Stimulated activated naive CD8-positive, alpha-beta T cell treated with anti-CD3 and anti-CD28 coated beads, Interleukin-15, amount 100 ng/mL, for 72 hours (primary cell): Measurements from ENCODE around the gene NMBR.
"Not testable (repeated sequence)": the region's sequence is repeated elsewhere in the genome, so short reads cannot be mapped to it uniquely, and the experiment has no call there.

ENCODE experiments used
- ATAC-seq: fragments of 150-1000 bp; cut with Tn5 transposase; 2 replicates; pipeline ENCODE4 v1.10.0; 2021; ENCODE audit warnings: mild to moderate bottlenecking, moderate library complexity
- DNase-seq, 2 donors: peaks; one replicate each; pipeline ENCODE4 v3.0.0; 2021 to 2022
- H3K27ac Mint-ChIP-seq, 2 donors: one replicate each; pipeline ENCODE4 v1.8.0; 2022; ENCODE audit warnings: mild to moderate bottlenecking in 2 of 2, mixed read lengths in 2 of 2, moderate library complexity in 2 of 2
- H3K27me3 Mint-ChIP-seq: one replicate; pipeline ENCODE4 v1.8.0; 2022; ENCODE audit warnings: mixed read lengths
- H3K4me1 Mint-ChIP-seq: one replicate; pipeline ENCODE4 v1.8.0; 2022; ENCODE audit warnings: mild to moderate bottlenecking, mixed read lengths
- H3K4me3 Mint-ChIP-seq, 2 donors: one replicate each; pipeline ENCODE4 v1.8.0; 2022; ENCODE audit warnings: mild to moderate bottlenecking in 2 of 2, mixed read lengths in 2 of 2, moderate library complexity in 1 of 2
- H3K9me3 Mint-ChIP-seq, 2 donors: one replicate each; pipeline ENCODE4 v1.8.0; 2022; ENCODE audit warnings: mixed read lengths in 2 of 2

Gene NMBR

GRCh38 chr6:142167486-142167885 is 20.6 kb upstream of the NMBR start:
- no peak for ATAC-seq
- Mint-ChIP-seq H3K4me3 (no peak overlapping the region), H3K27me3 (no peaks in the 10 kb centered on the region), H3K27ac (no peak overlapping the region), H3K9me3 (no peaks in the 10 kb centered on the region), H3K4me1 (peaks cover 5% of the 10 kb centered on the region)
- DNase-seq: no peak

GRCh38 chr6:142167071-142167470 is 20.1 kb upstream of the NMBR start:
- Mint-ChIP-seq H3K4me1 (peaks cover 5% of the 10 kb centered on the region), H3K27ac (no peak overlapping the region), H3K4me3 (no peak overlapping the region), H3K9me3 (no peaks in the 10 kb centered on the region), H3K27me3 (no peaks in the 10 kb centered on the region)
- ATAC-seq (no peak), DNase-seq (no peak)

GRCh38 chr6:142165227-142165626 is 18.3 kb upstream of the NMBR start:
- no peaks in the 10 kb centered on the region for H3K27me3 Mint-ChIP-seq
- no peak overlapping the region for H3K4me3 Mint-ChIP-seq
- ATAC-seq: no peak
- no peak for DNase-seq
- H3K9me3 Mint-ChIP-seq: no peaks in the 10 kb centered on the region
- H3K27ac Mint-ChIP-seq: no peak overlapping the region
- peaks cover 11% of the 10 kb centered on the region for H3K4me1 Mint-ChIP-seq

GRCh38 chr6:142162780-142163179 is 15.9 kb upstream of the NMBR start:
- ATAC-seq (no peak), DNase-seq (no peak)
- Mint-ChIP-seq H3K4me1 (peaks cover 24% of the 10 kb centered on the region), H3K9me3 (no peaks in the 10 kb centered on the region), H3K4me3 (no peak overlapping the region), H3K27ac (no peak overlapping the region), H3K27me3 (no peaks in the 10 kb centered on the region)

GRCh38 chr6:142156758-142157068 is 9.8 kb upstream of the NMBR start:
- not testable (repeated sequence) for DNase-seq, H3K27ac Mint-ChIP-seq, H3K4me3 Mint-ChIP-seq, H3K27me3 Mint-ChIP-seq, ATAC-seq, H3K9me3 Mint-ChIP-seq
- H3K4me1 Mint-ChIP-seq: peaks cover 46% of the 10 kb centered on the region

GRCh38 chr6:142155895-142156757 is 9.2 kb upstream of the NMBR start:
- Mint-ChIP-seq H3K9me3 (no peaks in the 10 kb centered on the region), H3K4me3 (peak overlapping the region in 1 of 2 donors; percentile 53), H3K4me1 (peaks cover 50% of the 10 kb centered on the region), H3K27me3 (no peaks in the 10 kb centered on the region), H3K27ac (peak overlapping the region in 1 of 2 donors; percentile 72)
- DNase-seq: no peak
- peak; percentile 43 for ATAC-seq

- Mint-ChIP-seq H3K27ac (no peak overlapping the region), H3K9me3 (no peaks in the 10 kb centered on the region), H3K27me3 (no peaks in the 10 kb centered on the region), H3K4me3 (no peak overlapping the region), H3K4me1 (peaks cover 52% of the 10 kb centered on the region)
- DNase-seq (no peak), ATAC-seq (no peak)
These were observed 8.2 kb upstream of the NMBR start for GRCh38 chr6:142155091-142155490.

GRCh38 chr6:142154336-142154735 is 7.4 kb upstream of the NMBR start:
- ATAC-seq (no peak), DNase-seq (no peak)
- H3K4me3 Mint-ChIP-seq: no peak overlapping the region
- no peak overlapping the region for H3K27ac Mint-ChIP-seq
- no peaks in the 10 kb centered on the region for H3K9me3 Mint-ChIP-seq
- H3K4me1 Mint-ChIP-seq: peaks cover 54% of the 10 kb centered on the region
- H3K27me3 Mint-ChIP-seq: no peaks in the 10 kb centered on the region

- H3K9me3 Mint-ChIP-seq: no peaks in the 10 kb centered on the region
- ATAC-seq (peak; percentile 39), DNase-seq (no peak)
- no peaks in the 10 kb centered on the region for H3K27me3 Mint-ChIP-seq
- H3K4me3 Mint-ChIP-seq: peak overlapping the region in 1 of 2 donors; percentile 17
- peak overlapping the region in 1 of 2 donors; percentile 72 for H3K27ac Mint-ChIP-seq
- H3K4me1 Mint-ChIP-seq: peaks cover 60% of the 10 kb centered on the region
These were observed 6.3 kb upstream of the NMBR start for GRCh38 chr6:142153196-142153595.

GRCh38 chr6:142152746-142153145 is 5.8 kb upstream of the NMBR start:
- H3K9me3 Mint-ChIP-seq: no peaks in the 10 kb centered on the region
- H3K4me3 Mint-ChIP-seq: peak overlapping the region in 1 of 2 donors; percentile 17
- H3K27me3 Mint-ChIP-seq: no peaks in the 10 kb centered on the region
- DNase-seq (no peak), ATAC-seq (no peak)
- peak overlapping the region in 1 of 2 donors; percentile 72 for H3K27ac Mint-ChIP-seq
- H3K4me1 Mint-ChIP-seq: peaks cover 63% of the 10 kb centered on the region

- peaks cover 11% of the 10 kb centered on the region for H3K4me1 Mint-ChIP-seq
- H3K27ac Mint-ChIP-seq, ATAC-seq, DNase-seq, H3K9me3 Mint-ChIP-seq, H3K27me3 Mint-ChIP-seq, H3K4me3 Mint-ChIP-seq: not testable (repeated sequence)
These were observed 5.4 kb downstream of the NMBR start for GRCh38 chr6:142141531-142141930.

- Mint-ChIP-seq H3K9me3 (no peaks in the 10 kb centered on the region), H3K4me1 (no peaks in the 10 kb centered on the region), H3K27ac (no peak overlapping the region), H3K4me3 (no peak overlapping the region), H3K27me3 (no peaks in the 10 kb centered on the region)
- ATAC-seq: no peak
- DNase-seq: no peak
These were observed 8.0 kb downstream of the NMBR start for GRCh38 chr6:142138876-142139275.

- Mint-ChIP-seq H3K4me1 (no peaks in the 10 kb centered on the region), H3K4me3 (no peak within 1 kb of the TSS), H3K27ac (no peak within 1 kb of the TSS), H3K27me3 (peaks cover 15% of the 10 kb centered on the region), H3K9me3 (no peaks in the 10 kb centered on the region)
- DNase-seq: no peak
- no peak for ATAC-seq
These were observed 14.3 kb downstream of the NMBR start, which contains the start of gene GJE1 for GRCh38 chr6:142132625-142133024. GJE1 (plus strand) TSS chr6:142132925; CDS start chr6:142133159, 234 bp downstream.

GRCh38 chr6:142130814-142131213 is 16.1 kb downstream of the NMBR start:
- Mint-ChIP-seq H3K9me3 (no peaks in the 10 kb centered on the region), H3K27me3 (peaks cover 15% of the 10 kb centered on the region), H3K27ac (no peak overlapping the region)

GRCh38 chr6:142121342-142121741 is 25.6 kb downstream of the NMBR start:
- H3K4me3 Mint-ChIP-seq: no peak overlapping the region
- peaks cover 6% of the 10 kb centered on the region for H3K27me3 Mint-ChIP-seq
- no peaks in the 10 kb centered on the region for H3K4me1 Mint-ChIP-seq
- no peaks in the 10 kb centered on the region for H3K9me3 Mint-ChIP-seq
- DNase-seq: no peak
- H3K27ac Mint-ChIP-seq: no peak overlapping the region
- ATAC-seq: no peak

More at GRCh38 chr6:142130814-142131213, 16.1 kb downstream of the NMBR start:
- H3K4me1 Mint-ChIP-seq: no peaks in the 10 kb centered on the region
- ATAC-seq: no peak
- H3K4me3 Mint-ChIP-seq: no peak overlapping the region
- no peak for DNase-seq

- Mint-ChIP-seq H3K27ac (no peak overlapping the region), H3K9me3 (no peaks in the 10 kb centered on the region), H3K4me1 (no peaks in the 10 kb centered on the region), H3K4me3 (no peak overlapping the region), H3K27me3 (peaks cover 6% of the 10 kb centered on the region)
- DNase-seq (no peak), ATAC-seq (no peak)
These were observed 28.0 kb downstream of the NMBR start for GRCh38 chr6:142118925-142119324.

GRCh38 chr6:142118328-142118727 is 28.6 kb downstream of the NMBR start:
- H3K4me3 Mint-ChIP-seq: no peak overlapping the region
- no peaks in the 10 kb centered on the region for H3K4me1 Mint-ChIP-seq
- no peak for ATAC-seq
- peaks cover 6% of the 10 kb centered on the region for H3K27me3 Mint-ChIP-seq
- no peak for DNase-seq
- H3K27ac Mint-ChIP-seq: no peak overlapping the region
- no peaks in the 10 kb centered on the region for H3K9me3 Mint-ChIP-seq
